HUES48 (cell line): Measurements from ENCODE around the gene POLR1A.

ENCODE experiments used
- H3K27ac ChIP-seq: one replicate; pipeline ENCODE4 v1.7.0; 2013; ENCODE audit warnings: low read depth, low read length, inconsistent platforms
- H3K27me3 ChIP-seq: 2 replicates; pipeline ENCODE4 v1.6.1; 2013; ENCODE audit warnings: mild to moderate bottlenecking, low read length; ENCODE audit not compliant: control insufficient read depth, insufficient read depth
- H3K36me3 ChIP-seq: 2 replicates; pipeline ENCODE4 v1.6.1; 2013; ENCODE audit warnings: low read length; ENCODE audit not compliant: control insufficient read depth, insufficient read depth
- H3K4me1 ChIP-seq: 2 replicates; pipeline ENCODE4 v1.6.1; 2013; ENCODE audit warnings: mild to moderate bottlenecking, low read length; ENCODE audit not compliant: control insufficient read depth, insufficient read depth
- H3K4me3 ChIP-seq: 2 replicates; pipeline ENCODE4 v1.5.1; 2013; ENCODE audit warnings: mild to moderate bottlenecking, low read depth, low read length
- H3K9ac ChIP-seq: 2 replicates; pipeline ENCODE4 v1.6.1; 2013; ENCODE audit warnings: mild to moderate bottlenecking, low read depth, low read length, moderate library complexity
- H3K9me3 ChIP-seq: 2 replicates; pipeline ENCODE4 v1.6.1; 2013; ENCODE audit warnings: low read length; ENCODE audit not compliant: control insufficient read depth, insufficient read depth

Gene POLR1A

GRCh38 chr2:86135653-86136052 lies 30.0 kb upstream of the POLR1A start:
- no peak overlapping the region for H3K4me3 ChIP-seq
- no peak overlapping the region for H3K27ac ChIP-seq
- H3K27me3 ChIP-seq, result no peaks in the 10 kb centered on the region
- peaks cover 100% of the 10 kb centered on the region for H3K36me3 ChIP-seq
- H3K9ac ChIP-seq, result no peak overlapping the region
- no peaks in the 10 kb centered on the region for H3K9me3 ChIP-seq
- no peaks in the 10 kb centered on the region for H3K4me1 ChIP-seq

- no peak overlapping the region for H3K4me3 ChIP-seq
- no peak overlapping the region for H3K27ac ChIP-seq
- no peaks in the 10 kb centered on the region for H3K4me1 ChIP-seq
- no peaks in the 10 kb centered on the region for H3K27me3 ChIP-seq
- H3K9ac ChIP-seq, result no peak overlapping the region
- H3K9me3 ChIP-seq, result no peaks in the 10 kb centered on the region
- peaks cover 99% of the 10 kb centered on the region for H3K36me3 ChIP-seq
Measured at GRCh38 chr2:86134709-86135108, 29.0 kb upstream of the POLR1A start.

- no peaks in the 10 kb centered on the region for H3K9me3 ChIP-seq
- H3K4me1 ChIP-seq, result no peaks in the 10 kb centered on the region
- H3K36me3 ChIP-seq, result peaks cover 100% of the 10 kb centered on the region
- H3K27me3 ChIP-seq, result no peaks in the 10 kb centered on the region
- H3K4me3 ChIP-seq, result no peak overlapping the region
- no peak overlapping the region for H3K27ac ChIP-seq
- no peak overlapping the region for H3K9ac ChIP-seq
Measured at GRCh38 chr2:86124683-86125082, 19.0 kb upstream of the POLR1A start.

- Histone ChIP-seq H3K27me3 (no peaks in the 10 kb centered on the region), H3K4me3 (no peak overlapping the region), H3K27ac (no peak overlapping the region), H3K9ac (no peak overlapping the region), H3K9me3 (no peaks in the 10 kb centered on the region), H3K4me1 (no peaks in the 10 kb centered on the region), H3K36me3 (peaks cover 100% of the 10 kb centered on the region)
Measured at GRCh38 chr2:86123328-86123925, 17.7 kb upstream of the POLR1A start.

DNA sequence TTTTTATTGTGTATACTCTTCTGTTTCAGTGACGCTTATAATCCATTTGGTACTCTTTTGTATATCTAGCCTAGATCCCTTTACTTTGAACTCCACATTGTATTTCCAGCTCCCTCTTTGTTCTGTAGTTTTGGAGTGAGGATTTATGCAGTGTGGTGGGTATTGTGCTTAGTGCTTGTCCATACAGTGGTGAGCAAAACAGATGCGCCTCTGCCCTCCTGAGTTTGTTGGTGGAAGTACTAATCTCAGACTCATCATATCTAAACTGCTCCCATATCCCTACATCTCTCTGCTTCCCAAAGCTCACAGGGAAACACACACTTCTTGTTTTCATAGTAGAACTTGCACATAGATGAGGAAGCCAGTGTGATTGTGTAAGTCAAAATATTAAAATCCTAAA lies 12.4 kb upstream of the POLR1A start:
- no peak overlapping the region for H3K9ac ChIP-seq
- H3K36me3 ChIP-seq, result peaks cover 97% of the 10 kb centered on the region
- H3K27ac ChIP-seq, result no peak overlapping the region
- peaks cover 21% of the 10 kb centered on the region for H3K4me1 ChIP-seq
- H3K27me3 ChIP-seq, result no peaks in the 10 kb centered on the region
- no peaks in the 10 kb centered on the region for H3K9me3 ChIP-seq
- no peak overlapping the region for H3K4me3 ChIP-seq

- no peaks in the 10 kb centered on the region for H3K27me3 ChIP-seq
- H3K9me3 ChIP-seq, result no peaks in the 10 kb centered on the region
- no peak overlapping the region for H3K27ac ChIP-seq
- H3K9ac ChIP-seq, result peak overlapping the region; percentile 98
- H3K4me3 ChIP-seq, result peak overlapping the region; percentile 89
- peaks cover 64% of the 10 kb centered on the region for H3K36me3 ChIP-seq
- peaks cover 12% of the 10 kb centered on the region; the same call in 1 of the 2 replicates for H3K4me1 ChIP-seq
Measured at GRCh38 chr2:86107031-86107430, 1.3 kb upstream of the POLR1A start.

DNA sequence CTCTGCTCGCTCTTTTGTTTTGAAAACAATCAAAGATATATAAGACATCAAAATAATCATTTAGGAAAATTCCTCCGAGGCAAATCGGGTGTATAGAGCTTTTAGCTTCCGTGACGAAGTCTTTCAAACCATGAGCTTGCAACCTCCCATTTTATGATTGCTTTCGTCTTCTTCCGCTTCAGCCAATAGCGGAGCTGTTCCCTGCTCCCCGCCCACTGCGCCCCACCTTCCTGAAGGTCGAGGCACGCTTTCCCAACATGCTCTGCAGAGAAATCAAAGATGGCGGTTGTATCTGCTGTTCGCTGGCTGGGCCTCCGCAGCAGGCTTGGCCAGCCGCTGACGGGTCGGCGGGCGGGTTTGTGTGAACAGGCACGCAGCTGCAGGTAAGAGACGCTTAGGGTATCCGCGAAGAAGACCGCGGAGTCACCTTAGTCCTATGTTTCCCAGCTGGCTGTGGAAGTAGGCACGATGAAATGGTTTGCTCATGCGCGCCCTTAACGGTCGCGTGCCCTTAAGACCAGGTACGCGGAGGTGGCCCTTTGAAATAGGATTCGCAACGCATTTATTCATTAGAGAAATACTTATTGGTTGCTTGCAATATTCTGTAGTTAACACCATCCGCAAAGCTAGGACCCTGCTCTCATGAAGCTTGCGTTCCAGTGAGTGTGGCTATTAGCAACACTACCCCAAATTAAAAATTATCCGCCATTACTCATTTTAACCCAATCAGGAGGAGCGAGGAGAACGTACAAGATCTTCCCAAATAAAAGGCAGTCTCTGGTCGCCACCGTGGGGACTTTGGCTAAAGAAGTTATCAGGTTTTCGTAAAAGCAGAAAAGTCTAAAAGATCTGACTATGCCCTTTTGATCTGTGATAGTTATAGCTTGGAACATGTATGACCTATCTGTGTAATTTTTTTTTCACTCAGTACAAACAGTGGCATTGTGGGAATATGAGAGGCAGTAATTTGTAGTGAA lies 571 bp upstream of the POLR1A start, which contains the start of gene PTCD3:
PTCD3 (plus strand) TSS at position 267 of the 977 bp plus-strand sequence; CDS start at position 280, 13 bp downstream.
- Histone ChIP-seq H3K9me3 (no peaks in the 10 kb centered on the region), H3K27ac (peak within 1 kb of the TSS; percentile 87), H3K4me1 (peaks cover 12% of the 10 kb centered on the region; the same call in 1 of the 2 replicates), H3K4me3 (peak within 1 kb of the TSS; percentile 89), H3K36me3 (peaks cover 68% of the 10 kb centered on the region), H3K9ac (peak within 1 kb of the TSS; percentile 98), H3K27me3 (no peaks in the 10 kb centered on the region)

DNA sequence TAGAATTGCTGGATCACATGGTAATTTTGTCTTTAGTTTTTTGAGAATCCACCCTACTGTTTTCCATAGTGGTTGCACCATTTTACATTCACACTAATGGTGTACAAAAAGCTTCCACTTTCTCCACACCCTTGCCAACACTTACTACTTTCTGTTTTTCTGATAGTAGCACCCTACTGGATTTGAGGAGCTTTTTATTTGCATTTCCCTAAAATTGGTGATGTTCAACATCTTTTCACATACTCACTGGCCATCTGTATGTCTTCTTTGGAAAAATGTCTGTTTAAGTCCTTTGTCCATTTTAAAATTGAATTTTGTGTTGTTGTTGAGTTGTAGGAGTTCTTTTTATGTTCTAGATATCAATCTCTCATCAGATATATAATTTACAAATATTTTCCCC lies 3.5 kb downstream of the POLR1A start:
- H3K36me3 ChIP-seq, result peaks cover 71% of the 10 kb centered on the region
- peaks cover 6% of the 10 kb centered on the region; the same call in 1 of the 2 replicates for H3K4me1 ChIP-seq

DNA sequence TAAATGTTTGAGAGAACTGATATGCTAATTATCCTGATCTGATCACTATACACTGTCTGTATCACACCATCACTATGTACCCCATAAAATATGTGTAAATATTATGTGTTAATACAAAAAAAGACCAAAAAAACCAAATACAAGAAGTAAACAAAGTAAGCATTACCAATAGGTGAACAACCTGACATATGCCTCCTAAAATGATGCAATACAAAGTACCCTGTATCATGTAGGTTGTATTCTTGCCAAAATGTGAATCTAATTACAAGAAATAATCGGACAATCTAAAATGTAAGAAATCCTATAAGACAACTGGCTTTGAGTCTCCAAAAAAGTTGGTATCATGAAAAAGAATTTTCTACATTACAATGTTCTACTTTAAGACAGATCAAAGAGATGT lies 7.8 kb downstream of the POLR1A start:
- H3K36me3 ChIP-seq, result peaks cover 93% of the 10 kb centered on the region
- no peak overlapping the region for H3K9ac ChIP-seq
- H3K4me3 ChIP-seq, result no peak overlapping the region
- H3K27me3 ChIP-seq, result no peaks in the 10 kb centered on the region
- no peak overlapping the region for H3K27ac ChIP-seq
- no peaks in the 10 kb centered on the region for H3K4me1 ChIP-seq
- no peaks in the 10 kb centered on the region for H3K9me3 ChIP-seq

More for the DNA sequence above, 3.5 kb downstream of the POLR1A start:
- Histone ChIP-seq H3K4me3 (no peak overlapping the region), H3K27me3 (no peaks in the 10 kb centered on the region), H3K27ac (no peak overlapping the region), H3K9me3 (no peaks in the 10 kb centered on the region), H3K9ac (no peak overlapping the region)

DNA sequence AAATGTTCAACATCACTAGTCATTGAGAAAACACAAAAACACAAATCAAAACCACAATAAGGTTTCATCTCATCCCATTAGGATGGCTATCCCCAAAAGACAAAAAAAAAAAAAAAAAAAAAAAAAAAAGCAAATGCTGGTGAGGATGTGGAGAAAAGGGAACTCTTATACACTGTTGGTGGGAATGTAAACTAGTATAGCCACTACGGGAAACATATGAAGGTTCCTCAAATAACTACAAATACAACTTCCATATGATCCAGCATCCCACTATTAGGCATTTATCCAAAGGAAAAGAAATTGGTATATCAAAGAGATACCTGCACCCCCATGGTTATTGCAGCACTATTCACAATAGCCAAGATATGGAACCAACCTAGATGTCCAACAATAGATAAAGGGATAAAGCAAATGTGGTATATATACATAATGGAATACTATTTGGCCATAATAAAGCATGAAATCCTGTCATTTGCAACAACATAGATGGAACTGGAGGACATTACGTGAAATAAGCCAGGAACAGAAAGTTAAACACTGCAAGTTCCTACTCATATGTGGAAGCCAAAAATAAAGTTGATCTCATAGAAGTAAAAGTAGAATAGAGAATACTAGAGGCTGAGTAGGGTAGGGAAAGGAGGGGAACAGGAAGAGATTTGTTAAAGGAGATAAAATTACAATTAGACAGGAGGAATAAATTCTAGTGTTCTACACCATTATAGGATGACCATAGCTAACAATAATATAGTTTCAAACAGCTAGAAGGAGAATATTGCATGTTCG lies 8.4 kb downstream of the POLR1A start:
- Histone ChIP-seq H3K9ac (no peak overlapping the region), H3K9me3 (no peaks in the 10 kb centered on the region), H3K4me1 (no peaks in the 10 kb centered on the region), H3K27me3 (no peaks in the 10 kb centered on the region), H3K27ac (no peak overlapping the region), H3K4me3 (no peak overlapping the region), H3K36me3 (peaks cover 91% of the 10 kb centered on the region)
